GM18505 (cell line): ENCODE measurements around the gene PPP3CA.

ENCODE experiments used
- ATAC-seq: cut with Tn5 transposase; IDR thresholded peaks from one replicate; pipeline ENCODE4 v1.9.1; 2021; ENCODE audit not compliant: unreplicated experiment
- POLR2A ChIP-seq: IDR thresholded peaks from 4 replicates; pipeline ENCODE4 v1.6.1; 2011; ENCODE audit warnings: borderline replicate concordance; ENCODE audit not compliant: insufficient read depth, insufficient read length; ENCODE audit errors: extremely low read depth

Gene PPP3CA

GRCh38 chr4:100989401-100989800, 357.9 kb downstream of the PPP3CA start:
- ATAC-seq, result no peak
- no peak for TF ChIP-seq POLR2A

GRCh38 chr4:100988876-100989275, 358.4 kb downstream of the PPP3CA start:
- no peak for ATAC-seq
- TF ChIP-seq POLR2A, result no peak

- no peak for ATAC-seq
Measured at GRCh38 chr4:100986360-100986868, 360.9 kb downstream of the PPP3CA start.

GRCh38 chr4:100985576-100985975, 361.8 kb downstream of the PPP3CA start:
- no peak for ATAC-seq
- no peak for TF ChIP-seq POLR2A

More at GRCh38 chr4:100986360-100986868, 360.9 kb downstream of the PPP3CA start:
- no peak for TF ChIP-seq POLR2A

GRCh38 chr4:100984901-100985300, 362.4 kb downstream of the PPP3CA start:
- no peak for TF ChIP-seq POLR2A
- no peak for ATAC-seq

GRCh38 chr4:100983426-100983825, 363.9 kb downstream of the PPP3CA start:
- no peak for TF ChIP-seq POLR2A
- ATAC-seq, result no peak

GRCh38 chr4:100982345-100982744, 365.0 kb downstream of the PPP3CA start:
- no peak for TF ChIP-seq POLR2A
- no peak for ATAC-seq

- no peak for TF ChIP-seq POLR2A
- ATAC-seq, result no peak
Measured at GRCh38 chr4:100981447-100982204, 365.7 kb downstream of the PPP3CA start.

- no peak for TF ChIP-seq POLR2A
Measured at GRCh38 chr4:100979736-100980135, 367.6 kb downstream of the PPP3CA start.

GRCh38 chr4:100977746-100978397, 369.5 kb downstream of the PPP3CA start:
- no peak for ATAC-seq
- TF ChIP-seq POLR2A, result no peak

More at GRCh38 chr4:100979736-100980135, 367.6 kb downstream of the PPP3CA start:
- no peak for ATAC-seq

- ATAC-seq, result no peak
- TF ChIP-seq POLR2A, result no peak
Measured at GRCh38 chr4:100977274-100977673, 370.1 kb downstream of the PPP3CA start.
